NCI-H1694 (cell line): Measurements from ENCODE around the gene LRRC2.
"Not testable (repeated sequence)": the region's sequence is repeated elsewhere in the genome, so short reads cannot be mapped to it uniquely, and the experiment has no call there.

Source experiments
- DNase-seq: peaks from one replicate; lab custom pipeline; 2025; lab: John Stamatoyannopoulos, UW

The LRRC2 gene

GRCh38 chr3:46584598-46585467, 18.7 kb upstream of the LRRC2 start:
- DNase-seq = no peak

DNA sequence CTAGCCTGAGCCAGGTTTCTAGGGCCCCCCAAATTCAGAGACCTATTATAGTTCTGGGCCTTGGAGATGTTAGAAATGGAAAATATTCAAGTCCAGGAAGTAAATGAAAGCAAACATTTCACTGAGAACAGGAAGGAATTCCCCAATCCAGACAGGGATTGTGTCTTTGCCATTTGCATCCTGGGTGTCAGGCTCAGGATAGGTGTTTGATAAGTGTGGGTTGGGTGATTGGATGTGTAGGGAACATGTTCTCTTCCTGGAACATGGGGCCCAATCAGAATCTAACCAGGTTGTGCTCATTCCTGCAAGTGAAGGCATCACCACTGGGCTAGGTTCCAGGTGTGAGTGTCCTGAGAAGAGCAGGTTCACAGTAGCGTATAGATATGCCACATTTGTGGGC, 14.6 kb upstream of the LRRC2 start:
- no peak for DNase-seq

GRCh38 chr3:46579756-46580286, 13.7 kb upstream of the LRRC2 start:
- DNase-seq = no peak

DNA sequence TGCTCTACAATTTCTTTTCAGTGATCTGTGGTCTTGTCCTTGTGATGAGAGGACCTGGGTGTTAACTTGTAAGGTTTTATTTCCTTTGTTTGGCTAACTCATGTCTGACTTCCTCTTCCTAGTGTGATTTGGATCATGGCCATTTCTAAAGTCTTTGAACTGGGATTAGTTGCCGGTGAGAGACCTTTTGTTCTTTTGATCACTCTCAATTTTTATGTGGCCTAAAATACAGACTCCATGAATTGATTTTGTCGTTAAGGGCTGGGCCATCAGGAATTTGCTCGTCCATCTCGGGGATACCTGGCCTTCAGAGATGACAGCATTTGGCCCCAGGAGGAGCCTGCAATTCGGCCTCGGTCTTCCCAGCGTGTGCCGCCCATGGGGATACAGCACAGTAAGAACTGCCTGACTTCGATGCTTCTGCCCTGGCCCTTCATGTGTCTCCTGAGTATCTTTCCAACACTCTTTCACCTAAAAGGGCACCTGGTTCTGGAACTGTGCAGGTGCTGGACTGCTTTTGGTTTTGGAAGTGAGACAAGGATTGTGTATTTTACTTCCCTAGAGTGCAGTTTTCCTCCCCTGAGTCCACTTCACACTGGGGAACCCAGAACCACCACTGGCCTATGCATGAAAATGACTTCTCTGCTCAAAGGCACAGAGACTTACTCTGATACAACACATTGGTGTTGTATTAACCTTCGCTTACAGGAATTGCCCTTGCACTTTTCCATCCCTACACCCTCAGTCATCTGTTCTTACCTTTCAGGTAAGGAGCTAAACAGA, 13.1 kb upstream of the LRRC2 start:
- no peak for DNase-seq

GRCh38 chr3:46577580-46578249, 11.6 kb upstream of the LRRC2 start:
- DNase-seq = not testable (repeated sequence)

GRCh38 chr3:46576879-46577278, 10.8 kb upstream of the LRRC2 start:
- no peak for DNase-seq

DNA sequence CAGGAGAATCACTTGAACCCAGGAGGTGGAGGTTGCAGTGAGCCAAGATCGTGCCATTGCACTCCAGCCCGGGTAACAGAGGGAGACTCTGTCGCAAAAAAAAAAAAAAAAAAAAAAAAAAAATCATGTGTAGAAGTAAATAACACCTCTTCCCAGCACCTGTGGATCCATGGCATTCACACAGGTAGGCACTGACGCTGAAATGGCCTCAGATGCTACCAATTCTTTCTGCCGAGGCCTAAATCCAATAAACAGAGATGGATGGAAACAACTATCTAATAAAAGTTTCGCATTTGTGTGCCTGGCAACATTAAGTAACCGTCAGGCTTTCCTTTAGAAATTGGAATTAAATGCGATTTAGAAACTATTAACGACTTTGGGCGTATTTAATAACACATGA, 10.3 kb upstream of the LRRC2 start:
- DNase-seq = no peak

- DNase-seq = no peak
Observed at GRCh38 chr3:46575577-46576222, 9.6 kb upstream of the LRRC2 start.

GRCh38 chr3:46574881-46575576, 8.9 kb upstream of the LRRC2 start:
- DNase-seq = no peak

GRCh38 chr3:46574243-46574646, 8.1 kb upstream of the LRRC2 start:
- DNase-seq = no peak

DNA sequence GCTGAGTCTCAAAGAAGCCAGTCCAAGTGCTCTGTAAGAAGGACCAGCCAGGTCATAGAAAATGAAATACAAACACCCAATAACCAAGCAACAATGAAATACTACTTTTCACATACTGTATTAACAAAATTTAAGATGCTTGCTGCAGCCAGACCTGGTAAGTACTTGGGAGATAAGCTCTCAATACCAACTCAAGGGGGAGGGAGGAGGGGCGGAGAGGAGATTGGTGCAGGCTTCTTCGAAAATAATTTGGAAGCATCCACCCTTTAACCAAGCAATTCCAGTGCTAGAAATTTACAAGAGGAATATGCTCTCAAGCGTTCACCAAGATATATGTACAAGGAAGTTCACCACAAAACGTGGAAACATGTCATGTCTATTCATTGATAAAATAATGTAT, 7.6 kb upstream of the LRRC2 start:
- no peak for DNase-seq

DNA sequence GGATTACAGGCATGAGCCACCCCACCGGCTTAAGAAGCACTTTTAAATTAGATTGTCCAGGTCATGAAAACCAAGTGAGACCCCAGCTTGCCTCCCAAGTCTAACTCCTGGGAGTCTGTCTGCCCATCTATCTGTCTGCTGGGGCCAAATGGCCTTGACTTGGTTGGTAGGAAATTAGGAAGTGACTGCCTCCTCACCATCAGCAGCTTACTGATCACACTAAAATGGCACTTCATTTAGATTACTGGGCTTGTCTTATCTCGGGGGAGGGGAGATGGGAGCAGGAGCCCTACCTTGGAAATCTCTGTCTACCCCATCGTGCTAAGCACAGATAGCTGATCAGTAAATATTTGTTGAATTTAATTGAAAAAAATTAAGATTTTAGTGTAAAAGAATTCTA, 5.6 kb upstream of the LRRC2 start:
- DNase-seq = no peak

- DNase-seq = no peak
Observed at GRCh38 chr3:46565607-46566039, 479 bp downstream of the LRRC2 start.

- DNase-seq = no peak
Observed at GRCh38 chr3:46565077-46565476, 1.0 kb downstream of the LRRC2 start.

- DNase-seq = no peak
Observed at GRCh38 chr3:46564190-46565021, 1.7 kb downstream of the LRRC2 start.

GRCh38 chr3:46561951-46562350, 4.2 kb downstream of the LRRC2 start:
- no peak for DNase-seq

DNA sequence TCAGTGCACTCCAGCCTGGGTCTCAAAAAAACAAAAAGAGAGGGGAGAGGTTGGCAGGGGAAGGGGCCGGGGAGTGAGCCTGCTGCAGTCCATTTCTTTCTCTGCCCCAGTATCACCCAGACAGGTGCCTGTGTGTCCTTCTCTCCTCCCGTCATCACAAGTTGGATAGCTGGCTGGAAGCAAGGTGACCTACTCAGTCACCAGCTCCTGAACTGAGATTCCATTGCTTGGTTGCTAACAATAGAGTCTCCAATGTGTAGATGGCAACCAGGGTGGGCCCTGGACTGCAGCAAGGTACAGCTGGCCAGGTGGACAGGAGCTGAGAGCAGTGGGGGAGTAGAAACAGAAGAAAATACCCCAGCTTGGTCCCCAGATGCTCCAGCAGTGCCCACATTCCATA, 4.6 kb downstream of the LRRC2 start:
- no peak for DNase-seq

GRCh38 chr3:46559091-46559704, 6.9 kb downstream of the LRRC2 start:
- no peak for DNase-seq

DNA sequence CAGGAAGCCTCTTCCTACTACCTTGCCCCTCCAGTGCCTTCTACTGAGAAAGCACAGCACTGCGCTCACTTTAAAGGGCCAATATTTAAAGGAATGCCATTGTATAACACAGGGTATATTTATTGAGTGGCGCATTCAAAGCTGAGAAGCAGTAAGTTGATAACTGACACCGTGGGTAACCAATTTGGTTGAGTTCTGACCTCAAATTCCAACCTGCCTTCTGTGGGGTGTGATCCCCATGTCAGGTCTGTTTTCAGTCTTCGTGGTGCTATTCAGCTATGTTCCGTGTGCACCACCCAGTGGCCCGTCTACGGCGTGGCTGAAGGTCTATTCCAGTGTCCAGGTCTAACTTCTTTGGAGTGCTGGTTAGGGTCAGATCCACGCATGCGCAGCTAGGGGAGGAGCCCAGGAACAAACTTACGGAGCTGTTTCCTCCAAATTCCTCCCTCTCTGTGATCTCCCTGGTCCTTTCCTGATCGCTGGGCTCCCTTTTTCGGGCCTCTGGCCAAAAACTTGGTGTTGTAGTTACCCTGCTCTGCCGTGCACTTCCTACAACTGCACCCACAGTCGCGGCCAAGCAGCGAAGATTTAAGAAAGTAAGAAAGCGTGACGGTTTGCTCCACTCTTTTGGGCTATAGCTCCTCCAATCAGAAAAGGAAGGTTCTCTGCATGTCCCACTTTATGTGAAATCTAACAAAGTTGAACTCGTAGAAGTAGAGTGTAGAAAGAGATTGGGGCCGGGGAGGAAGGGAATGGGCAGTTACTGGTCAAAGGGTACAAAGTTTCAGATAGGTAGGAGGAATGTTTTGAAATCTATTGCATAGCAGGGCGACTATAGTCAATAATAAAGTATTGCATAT, 7.7 kb downstream of the LRRC2 start:
- DNase-seq = no peak
